Nasal cavity respiratory epithelium epithelial cell of viscerocranial mucosa (primary cell): ENCODE measurements around the gene SLC52A1. TPM values are rescaled to one million over a fixed set of nuclear protein-coding genes. Genes with fewer than 3 reads are reported as not detected.

Source experiments
- total RNA-seq: library from RNA; depleted of rRNA; stranded (reverse); fragments of >200 nt; gene quantifications from 2 replicates; pipeline ENCODE4 v1.2.3, GENCODE V29; 2014

SLC52A1 gene
- total RNA-seq, result 0.50 and 0.68 TPM in 2 replicates

GRCh38 chr17:5035315-5035714 lies at the start of gene SLC52A1:
SLC52A1 (minus strand) TSS chr17:5035426; CDS start chr17:5034606, 820 bp downstream.

GRCh38 chr17:5078106-5079028 lies 43.1 kb upstream of the SLC52A1 start, which contains the start of gene ZFP3:
ZFP3 (plus strand) TSS chr17:5078467; CDS start chr17:5091505, 13,038 bp downstream.

GRCh38 chr17:4997302-4998026 lies 37.8 kb downstream of the SLC52A1 start, which contains the start of the genes INCA1 and KIF1C:
INCA1 (minus strand) TSS chr17:4997522; CDS start chr17:4994437, 3,085 bp downstream.
KIF1C (plus strand) TSS chr17:4997950; CDS start chr17:5000247, 2,297 bp downstream.

GRCh38 chr17:4986951-4987766 lies 48.1 kb downstream of the SLC52A1 start, which contains the start of gene CAMTA2:
CAMTA2 (minus strand) TSS chr17:4987675; CDS start chr17:4986222, 1,453 bp downstream.

Other genes starting within 250 kb of the SLC52A1 start
- gene VMO1, start 249.1 kb downstream of the SLC52A1 start, total RNA-seq, result 0.68 and 1.00 TPM in 2 replicates
- not detected in 2 replicates for gene GLTPD2, start 246.5 kb downstream of the SLC52A1 start, total RNA-seq
- 83.6 and 122 TPM in 2 replicates for gene PSMB6, start 239.3 kb downstream of the SLC52A1 start, total RNA-seq
- gene PLD2, start 228.3 kb downstream of the SLC52A1 start, total RNA-seq, result 29.0 and 38.2 TPM in 2 replicates
- gene MINK1, start 202.1 kb downstream of the SLC52A1 start, total RNA-seq, result 76.9 and 223 TPM in 2 replicates
- gene C17orf107, start 135.9 kb downstream of the SLC52A1 start, total RNA-seq, result 3.1 and 4.4 TPM in 2 replicates
- gene CHRNE, start 132.3 kb downstream of the SLC52A1 start, total RNA-seq, result 0.21 TPM in 1 of 2 replicates, not detected in the other
- gene GP1BA, start 103.1 kb downstream of the SLC52A1 start, total RNA-seq, result not detected in 2 replicates
- 49.2 and 54.0 TPM in 2 replicates for gene SLC25A11, start 95.4 kb downstream of the SLC52A1 start, total RNA-seq
- 23.9 and 35.8 TPM in 2 replicates for gene RNF167, start 95.2 kb downstream of the SLC52A1 start, total RNA-seq
- 416 and 612 TPM in 2 replicates for gene PFN1, start 86.9 kb downstream of the SLC52A1 start, total RNA-seq
- gene ENO3, start 84.3 kb downstream of the SLC52A1 start, total RNA-seq, result 1.4 and 1.9 TPM in 2 replicates
- 42.6 and 48.9 TPM in 2 replicates for gene SPAG7, start 67.6 kb downstream of the SLC52A1 start, total RNA-seq
- 7.9 and 15.8 TPM in 2 replicates for gene CAMTA2, start 47.8 kb downstream of the SLC52A1 start, total RNA-seq
- under 0.01 and 0.21 TPM in 2 replicates for gene INCA1, start 37.9 kb downstream of the SLC52A1 start, total RNA-seq
- 102 and 188 TPM in 2 replicates for gene KIF1C, start 37.5 kb downstream of the SLC52A1 start, total RNA-seq
- 1.0 and 1.6 TPM in 2 replicates for gene ZFP3, start 43.0 kb upstream of the SLC52A1 start, total RNA-seq
- 7.5 and 13.3 TPM in 2 replicates for gene ZNF232, start 76.5 kb upstream of the SLC52A1 start, total RNA-seq
- gene USP6, start 80.6 kb upstream of the SLC52A1 start, total RNA-seq, result not detected in 2 replicates
- gene ZNF594, start 156.4 kb upstream of the SLC52A1 start, total RNA-seq, result 2.4 and 5.8 TPM in 2 replicates
- not detected in 2 replicates for gene SCIMP, start 199.4 kb upstream of the SLC52A1 start, total RNA-seq
- gene RABEP1, start 246.9 kb upstream of the SLC52A1 start, total RNA-seq, result 44.8 and 61.4 TPM in 2 replicates